K562 (cell line): Measurements from ENCODE around the gene PTPN13. TPM values are rescaled to one million over a fixed set of nuclear protein-coding genes. Genes with fewer than 3 reads are reported as not detected.
A peak's percentile ranks its signal among the peaks of the same experiment; 100 is the strongest.

Source experiments
- ATAC-seq: fragments of 200-7000 bp; cut with Tn5 transposase; 3 replicates; pipeline ENCODE4 v1.9.1; 2020; ENCODE audit warnings: moderate library complexity
- BruUV-seq: library from RNA; stranded (reverse); fragments of 400-500 nt; replicated peaks from 2 replicates; lab custom pipeline; 2021; lab: Mats Ljungman, UMichigan
- CTCF ChIA-PET: fragments of 300-600 bp; formaldehyde crosslinking; extraction: SDS; loops from one replicate; lab custom pipeline; 2021; ENCODE audit warnings: low intra/inter-chr PET ratio; lab: Yijun Ruan, JAX
- POLR2A ChIA-PET: fragments of 300-600, 350-650 bp; sonication (Branson Sonifier 250); formaldehyde crosslinking; extraction: SDS; loops from one replicate; lab custom pipeline; 2021; ENCODE audit warnings: antibody characterized with exemption, inconsistent platforms; lab: Yijun Ruan, JAX
- DNase-seq, 4 experiments: peaks; one replicate each; pipeline versions ENCODE4 v3.0.0 to v3.0.0-alpha.2; 2011 to 2018; ENCODE audit warnings: low spot score in 3 of 4, mixed read lengths in 3 of 4; ENCODE audit errors: extremely low read depth in 1 of 4
- FAIRE-seq: peaks from 2 replicates; lab custom pipeline; 2011; peaks lifted over from hg19 to GRCh38; lab: Jason Lieb, UNC
- H2AFZ ChIP-seq: 2 replicates; pipeline ENCODE4 v1.6.0; 2011; ENCODE audit warnings: low read depth, low read length, control low read depth, inconsistent platforms
- H3K27ac ChIP-seq: fragments of 200-600 bp; 3 replicates; pipeline ENCODE4 v1.8.0; 2011; ENCODE audit warnings: low read depth, mild to moderate bottlenecking, control low read depth, inconsistent platforms, low read length, moderate library complexity, mixed read lengths; ENCODE audit errors: extremely low read depth
- H3K27me3 ChIP-seq, 2 experiments: fragments of 300-600 bp in 1 of 2; 2 replicates in 1 of 2; 3 replicates in 1 of 2; pipeline versions ENCODE4 v1.6.0 to v1.8.0; 2011; ENCODE audit warnings: inconsistent platforms in 2 of 2, low read length in 2 of 2, mild to moderate bottlenecking in 1 of 2, mixed read lengths in 1 of 2, moderate library complexity in 1 of 2; ENCODE audit not compliant: control insufficient read depth in 2 of 2, insufficient read depth in 2 of 2
- H3K36me3 ChIP-seq: fragments of 300-600 bp; 3 replicates; pipeline ENCODE4 v1.8.0; 2011; ENCODE audit warnings: mild to moderate bottlenecking, low read length, inconsistent platforms; ENCODE audit not compliant: control insufficient read depth, insufficient read depth
- H3K4me1 ChIP-seq, 2 experiments: fragments of 200-600 bp in 1 of 2; replicated peaks in 1 of 2; 2 replicates in 1 of 2; 3 replicates in 1 of 2; pipeline versions ENCODE4 v1.5.1 to v1.8.0; 2011; ENCODE audit warnings: inconsistent platforms in 2 of 2, low read length in 2 of 2, mild to moderate bottlenecking in 1 of 2, mixed read lengths in 1 of 2, moderate library complexity in 1 of 2; ENCODE audit not compliant: control insufficient read depth in 2 of 2, insufficient read depth in 2 of 2
- H3K4me2 ChIP-seq: 2 replicates; pipeline ENCODE4 v1.6.1; 2011; ENCODE audit warnings: low read length, control low read depth, inconsistent platforms, mixed read lengths; ENCODE audit not compliant: insufficient read depth
- H3K4me3 ChIP-seq: fragments of 200-600 bp; sonication (generic), shearing (Covaris generic); 2 replicates; pipeline ENCODE4 v1.5.1; 2016; ENCODE audit warnings: control low read depth, inconsistent platforms
- H3K79me2 ChIP-seq: fragments of 200-600 bp; 3 replicates; pipeline ENCODE4 v1.8.0; 2011; ENCODE audit warnings: low read length, inconsistent platforms; ENCODE audit not compliant: control insufficient read depth, insufficient read depth
- H3K9ac ChIP-seq, 2 experiments: 2 replicates each; pipeline versions ENCODE4 v1.6.0 to v1.6.1; 2011; ENCODE audit warnings: low read depth in 2 of 2, low read length in 2 of 2, control low read depth in 1 of 2, inconsistent platforms in 1 of 2, mild to moderate bottlenecking in 1 of 2, mixed read lengths in 1 of 2; ENCODE audit not compliant: insufficient read depth in 1 of 2
- H3K9me1 ChIP-seq: one replicate; pipeline ENCODE4 v1.6.0; 2011; ENCODE audit warnings: inconsistent platforms, mild to moderate bottlenecking, low read length, moderate library complexity; ENCODE audit not compliant: control insufficient read depth, insufficient read depth
- H3K9me3 ChIP-seq: replicated peaks from 2 replicates; pipeline ENCODE4 v1.5.1; 2011; ENCODE audit warnings: low read depth, low read length, inconsistent platforms; ENCODE audit not compliant: control insufficient read depth, insufficient read depth
- H4K20me1 ChIP-seq: replicated peaks from 2 replicates; pipeline ENCODE4 v1.6.1; 2011; ENCODE audit warnings: low read length, inconsistent platforms, mixed read lengths; ENCODE audit not compliant: control insufficient read depth, insufficient read depth
- CTCF ChIP-seq, 3 experiments: IDR thresholded peaks in 2 of 3; conservative IDR thresholded peaks in 1 of 3; 2 replicates each; pipeline ENCODE4 v1.5.1; 2011 to 2012; ENCODE audit warnings: low read length in 3 of 3, mild to moderate bottlenecking in 3 of 3, control low read depth in 2 of 3, improper control_type of control experiment in 1 of 3, inconsistent platforms in 1 of 3, low read depth in 1 of 3, mixed read lengths in 1 of 3, moderate library complexity in 1 of 3; ENCODE audit not compliant: insufficient read depth in 2 of 3
- FOXA3 ChIP-seq, 2 experiments: fragments of 450-650 bp in 1 of 2; sonication (generic) in 1 of 2; formaldehyde crosslinking; IDR thresholded peaks in 1 of 2; conservative IDR thresholded peaks in 1 of 2; 2 replicates each; pipeline versions ENCODE4 v1.4.0 to v1.8.0; 2020 to 2022; ENCODE audit warnings: mild to moderate bottlenecking in 2 of 2, missing genetic modification reagents in 1 of 2
- FOXK2 ChIP-seq, 2 experiments: fragments of 450-650 bp; IDR thresholded peaks in 1 of 2; conservative IDR thresholded peaks in 1 of 2; 2 replicates each; pipeline ENCODE4 v1.6.1; 2016; ENCODE audit warnings: low read depth in 2 of 2, mild to moderate bottlenecking in 1 of 2
- HNRNPUL1 ChIP-seq: fragments of 200-400 bp; formaldehyde crosslinking; IDR thresholded peaks from 2 replicates; pipeline ENCODE4 v1.6.1; 2017; ENCODE audit warnings: low read length
- RAD21 ChIP-seq, 2 experiments: fragments of 250-450 bp in 1 of 2; fragments of 450-650 bp in 1 of 2; sonication (Bioruptor Pico) in 1 of 2; formaldehyde crosslinking in 1 of 2; IDR thresholded peaks in 1 of 2; conservative IDR thresholded peaks in 1 of 2; 2 replicates each; pipeline versions ENCODE4 v1.4.0 to v1.8.0; 2020 to 2022; ENCODE audit warnings: mild to moderate bottlenecking in 2 of 2, moderate library complexity in 1 of 2
- ZNF830 ChIP-seq: fragments of 250-450 bp; sonication (Bioruptor Pico); IDR thresholded peaks from 2 replicates; pipeline ENCODE4 v1.5.0; 2021; ENCODE audit warnings: mild to moderate bottlenecking
- WGBS: fragments of 100-300 bp; shearing (Covaris generic); methylation state at CpG from one replicate; pipeline ENCODE4 v1.1.6; 2016; ENCODE audit warnings: low coverage, mixed read lengths; ENCODE audit not compliant: insufficient coverage; ENCODE audit errors: missing lambda C conversion rate; 5-methylcytosine and 5-hydroxymethylcytosine counted together
- in situ Hi-C: fragments of 300-500 bp; cut with MboI; formaldehyde crosslinking; loops from 4 replicates; pipeline ENCODE4 v1.15.0; 2018; ENCODE audit warnings: inconsistent platforms, mixed read lengths
- intact Hi-C: fragments of 100-400 bp; cut with micrococcal nuclease; formaldehyde crosslinking; loops from 2 replicates; pipeline ENCODE4 v1.14.2; 2022
- polyA plus RNA-seq, 8 experiments: library from polyadenylated mRNA; depleted of rRNA in 4 of 8; stranded (reverse) in 5 of 8; unstranded in 3 of 8; fragments of >200 nt; fragmentation: Nextera tagmentation in 2 of 8; fragmentation: Illumina TruSeq in 1 of 8; extraction: Ambion mirVana in 2 of 8; extraction: Trizol in 1 of 8; gene quantifications; 2 replicates each; pipeline versions ENCODE4 v1.2.1 to v1.2.3, GENCODE V29; 2011 to 2014; ENCODE audit warnings: inconsistent platforms in 1 of 8, missing spikeins in 1 of 8
- total RNA-seq, 7 experiments: library from RNA; depleted of rRNA in 6 of 7; stranded (reverse); fragments of >200 nt in 6 of 7; fragmentation: Illumina TruSeq in 2 of 7; extraction: Trizol in 2 of 7; gene quantifications; 2 replicates each; pipeline versions ENCODE4 v1.2.1 to v1.2.3, GENCODE V29; 2011 to 2021; ENCODE audit warnings: low replicate concordance in 1 of 7

PTPN13 gene
- total and polyA plus RNA-seq, 9 of the 15 experiments (the other 6 are each of a cell fraction or from before 2014, with no cell fraction given), result 0.33 TPM; not detected in 8

DNA sequence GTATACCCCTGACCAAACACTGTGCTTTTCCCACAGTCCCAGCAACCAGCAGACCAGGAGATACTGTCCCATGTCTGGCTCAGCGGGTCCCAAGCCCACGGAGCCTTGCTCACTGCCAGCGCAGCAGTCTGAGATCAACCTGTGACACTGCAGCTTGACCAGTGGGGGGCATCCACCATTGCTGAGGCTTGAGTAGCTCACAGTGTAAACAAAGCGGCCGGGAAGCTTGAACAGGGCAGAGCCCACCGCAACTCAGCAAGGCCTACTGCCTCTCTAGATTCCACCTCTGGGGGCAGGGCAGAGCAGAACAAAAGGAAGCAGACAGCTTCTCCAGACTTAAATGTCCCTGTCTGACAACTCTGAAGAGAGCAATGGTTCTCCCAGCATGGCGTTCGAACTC lies 197.0 kb downstream of the PTPN13 start:
- Histone ChIP-seq H2AFZ (no peak overlapping the region), H3K27ac (no peak overlapping the region), H3K27me3 (no peaks in the 10 kb centered on the region; a peak in 1 of 5 replicates), H3K4me3 (no peak overlapping the region), H3K4me2 (no peak overlapping the region), H3K79me2 (no peaks in the 10 kb centered on the region), H3K9me3 (no peaks in the 10 kb centered on the region), H3K9ac (peak overlapping the region in 1 of 2 experiments; percentile 17; a peak in 1 of 4 replicates), H3K9me1 (no peaks in the 10 kb centered on the region), H3K36me3 (no peaks in the 10 kb centered on the region), H3K4me1 (no peaks in the 10 kb centered on the region; a peak in 1 of 5 replicates), H4K20me1 (no peaks in the 10 kb centered on the region)
- intact Hi-C loops (loop anchor here (5.0 kb wide), 1 partner anchor 106 kb away; no protein-coding TSS in a partner anchor), in situ Hi-C loops (no loop called here)
- ATAC-seq (peak; percentile 96), DNase-seq (peak in 2 of 4 experiments; percentile 8 to 69), FAIRE-seq (peak; percentile 67)
- ChIA-PET CTCF (no interaction called here), POLR2A (interaction anchor here (0.9 kb wide), 1 partner anchor 12 kb away, joined by 3 read pairs; no protein-coding TSS in a partner anchor)
- BruUV-seq, result no TSS peak
- TF ChIP-seq CTCF (IDR thresholded peaks at IDR 0.05 in 2 of 3, conservative IDR thresholded peaks at IDR 0.05 in 1 of 3; ENCODE audit: insufficient read depth in 2 of 3, low read depth in 1 of 3, low read length in 3 of 3) (peak; percentile 42 to 81 (median 51)), FOXA3 (CRISPR knock-in tag; conservative IDR thresholded peaks at IDR 0.05 in 1 of 2, IDR thresholded peaks at IDR 0.05 in 1 of 2) (peak in 1 of 2 experiments; percentile 85; a peak in 2 of 4 replicates), HNRNPUL1 (no peak), RAD21 (CRISPR knock-in tag; conservative IDR thresholded peaks at IDR 0.05 in 1 of 2, IDR thresholded peaks at IDR 0.05 in 1 of 2) (peak in 1 of 2 experiments; percentile 17; a peak in 1 of 4 replicates), ZNF830 (CRISPR knock-in tag) (no peak), FOXK2 (conservative IDR thresholded peaks at IDR 0.05 in 1 of 2, IDR thresholded peaks at IDR 0.05 in 1 of 2; ENCODE audit: low read depth in 2 of 2) (peak; percentile 37 to 50; a peak in 2 of 4 replicates)
- under 1% methylated on average over 8 of the region's 8 CpGs for WGBS
